Erythroblast (primary cell): ENCODE data around the gene SPINK9.

Experiments used
- GATA1 ChIP-seq: IDR thresholded peaks from 2 replicates; pipeline ENCODE4 v1.6.1; 2011; ENCODE audit warnings: low read depth, mild to moderate bottlenecking, control low read depth, low read length, moderate library complexity
- POLR2A ChIP-seq: IDR thresholded peaks from 2 replicates; pipeline ENCODE4 v1.6.1; 2011; ENCODE audit warnings: mild to moderate bottlenecking, low read length

DNA sequence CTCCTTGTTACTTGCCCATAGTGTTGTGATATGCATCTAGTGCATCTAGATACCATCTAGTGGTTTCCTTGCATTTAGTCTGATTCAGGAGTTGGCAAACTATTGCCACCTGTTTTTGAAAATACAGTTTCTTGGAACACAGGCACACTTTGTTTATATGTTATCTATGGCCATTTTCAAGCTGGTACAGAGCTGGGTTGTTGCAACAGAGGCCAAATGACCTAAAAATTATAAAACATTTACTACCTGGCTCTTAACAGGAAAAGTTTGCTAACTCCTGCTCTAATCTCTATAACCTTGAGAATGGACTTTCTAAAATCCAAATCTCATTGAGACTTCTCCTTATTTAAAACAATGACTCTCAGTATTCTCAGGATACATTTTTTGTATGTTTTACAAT lies 29.0 kb downstream of the SPINK9 start:
- TF ChIP-seq POLR2A = no peak
- TF ChIP-seq GATA1 = no peak
